Activated CD8-positive, alpha-beta memory T cell treated with anti-CD3 and anti-CD28 coated beads, Interleukin-2, amount 10 ng/mL, durations not matched to agents 7 days and 5 days (primary cell): Measurements from ENCODE around the gene TAS2R41. TPM values are rescaled to one million over a fixed set of nuclear protein-coding genes. Genes with fewer than 3 reads are reported as not detected.

Experiments used
- ATAC-seq: fragments of 150-1000 bp; cut with Tn5 transposase; one replicate; pipeline ENCODE4 v1.10.0; 2021; ENCODE audit warnings: moderate library complexity
- CTCF ChIA-PET: fragments of 350-600 bp; sonication (Branson Sonifier 250); formaldehyde crosslinking; loops from one replicate; lab custom pipeline; 2021; ENCODE audit warnings: antibody characterized with exemption; lab: Charles Lee
- DNase-seq: peaks from one replicate; pipeline ENCODE4 v3.0.0-alpha.2; 2020
- H3K27ac Mint-ChIP-seq: one replicate; pipeline ENCODE4 v1.8.0; 2021; ENCODE audit warnings: mild to moderate bottlenecking, mixed read lengths
- H3K27me3 Mint-ChIP-seq: one replicate; pipeline ENCODE4 v1.8.0; 2021; ENCODE audit warnings: mixed read lengths
- H3K36me3 Mint-ChIP-seq: one replicate; pipeline ENCODE4 v1.8.0; 2021; ENCODE audit warnings: mild to moderate bottlenecking, mixed read lengths
- H3K4me1 Mint-ChIP-seq: one replicate; pipeline ENCODE4 v1.8.0; 2021; ENCODE audit warnings: mixed read lengths
- H3K4me3 Mint-ChIP-seq: one replicate; pipeline ENCODE4 v1.8.0; 2021; ENCODE audit warnings: mild to moderate bottlenecking, moderate library complexity, mixed read lengths
- H3K9me3 Mint-ChIP-seq: one replicate; pipeline ENCODE4 v1.8.0; 2022; ENCODE audit warnings: low read depth, mixed read lengths
- total RNA-seq, 2 experiments: library from RNA; stranded (reverse); gene quantifications; one replicate each; pipeline ENCODE4 v1.2.3, GENCODE V29; 2021

TAS2R41 gene
- total RNA-seq, 2 experiments from 2014 or later = not detected

DNA sequence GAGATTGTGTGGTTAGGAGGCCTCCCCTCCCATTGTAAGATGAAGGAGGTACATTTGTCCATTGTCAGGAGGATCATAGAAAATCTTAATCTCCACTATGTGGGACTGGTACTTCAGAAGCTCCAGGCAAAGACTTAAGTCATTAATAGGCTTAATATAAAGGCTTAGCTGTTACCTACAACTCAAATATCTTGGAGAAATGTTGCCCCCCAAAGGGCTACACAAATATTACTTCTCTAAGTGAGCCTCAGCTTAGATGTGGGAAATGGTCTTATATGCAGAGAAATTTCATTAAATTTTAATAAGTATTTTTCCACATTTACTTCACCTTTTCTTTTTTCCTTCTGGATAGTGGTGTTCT is 27.2 kb downstream of the TAS2R41 start:
- no peaks in the 10 kb centered on the region for H3K4me1 Mint-ChIP-seq
- no peak overlapping the region for H3K27ac Mint-ChIP-seq
- H3K4me3 Mint-ChIP-seq = no peak overlapping the region
- no peaks in the 10 kb centered on the region for H3K27me3 Mint-ChIP-seq
- no peaks in the 10 kb centered on the region for H3K36me3 Mint-ChIP-seq
- DNase-seq (no peak), ATAC-seq (no peak)
- CTCF ChIA-PET = interaction anchor here (1.2 to 1.6 kb wide), 2 partner anchors 10 to 264 kb away, joined by 3 to 4 read pairs; no protein-coding TSS in a partner anchor
- H3K9me3 Mint-ChIP-seq = no peaks in the 10 kb centered on the region

DNA sequence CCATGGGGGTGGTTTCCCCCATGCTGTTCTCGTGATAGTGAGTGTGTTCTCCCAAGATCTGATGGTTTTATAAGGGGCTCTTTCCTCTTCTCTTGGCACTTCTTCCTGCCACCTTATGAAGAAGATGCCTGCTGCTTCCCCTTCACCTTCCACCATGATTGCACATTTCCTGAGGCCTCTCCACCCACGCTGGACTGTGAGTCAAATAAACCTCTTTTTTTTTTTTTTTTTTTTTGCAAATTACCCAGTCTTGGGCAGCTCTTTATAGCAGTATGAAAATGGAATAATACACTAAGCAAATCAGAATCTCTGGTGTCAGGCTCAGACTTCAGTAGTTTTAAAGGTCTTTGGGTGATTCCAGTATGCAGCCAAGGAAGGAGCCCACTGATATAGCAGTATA is 28.2 kb downstream of the TAS2R41 start:
- Mint-ChIP-seq H3K27ac (no peak overlapping the region), H3K9me3 (no peaks in the 10 kb centered on the region), H3K4me3 (no peak overlapping the region), H3K4me1 (no peaks in the 10 kb centered on the region), H3K27me3 (no peaks in the 10 kb centered on the region), H3K36me3 (no peaks in the 10 kb centered on the region)
- CTCF ChIA-PET = interaction anchor here (1.6 kb wide), 1 partner anchor 265 kb away, joined by 3 read pairs; no protein-coding TSS in a partner anchor
- ATAC-seq = no peak
- DNase-seq = no peak

GRCh38 chr7:143507094-143507518 is 29.4 kb downstream of the TAS2R41 start:
- Mint-ChIP-seq H3K4me3 (no peak overlapping the region), H3K9me3 (no peaks in the 10 kb centered on the region), H3K27ac (no peak overlapping the region), H3K36me3 (no peaks in the 10 kb centered on the region), H3K4me1 (no peaks in the 10 kb centered on the region), H3K27me3 (no peaks in the 10 kb centered on the region)
- CTCF ChIA-PET = interaction anchor here (1.0 kb wide), 1 partner anchor 9 kb away, joined by 4 read pairs; no protein-coding TSS in a partner anchor
- ATAC-seq = no peak
- no peak for DNase-seq

DNA sequence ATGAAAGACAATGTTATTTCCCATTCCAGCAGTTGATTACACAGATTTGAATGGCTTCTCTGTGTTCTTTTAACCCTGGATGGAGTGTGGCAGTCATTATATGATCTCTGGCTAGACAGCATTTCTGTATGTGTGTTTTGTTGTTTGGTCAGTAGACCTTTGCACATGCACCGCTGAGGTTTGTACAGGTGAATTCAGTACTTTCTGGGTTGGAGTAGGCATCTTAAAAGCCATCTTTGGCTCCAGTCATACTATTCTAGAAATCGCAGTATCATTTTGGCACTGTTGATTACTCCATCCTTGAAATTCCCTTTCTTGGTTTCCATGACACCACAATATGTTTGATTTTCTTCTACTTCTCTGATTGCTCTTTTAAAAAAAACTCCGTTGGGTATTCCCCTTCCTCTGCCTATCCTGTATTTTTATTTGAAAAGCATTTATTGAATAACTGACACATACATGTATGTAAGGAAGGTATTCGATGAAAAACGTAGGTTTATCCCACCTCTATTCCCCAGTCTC is 29.9 kb downstream of the TAS2R41 start:
- Mint-ChIP-seq H3K9me3 (no peaks in the 10 kb centered on the region), H3K36me3 (no peaks in the 10 kb centered on the region), H3K4me3 (no peak overlapping the region), H3K27me3 (no peaks in the 10 kb centered on the region), H3K27ac (no peak overlapping the region), H3K4me1 (no peaks in the 10 kb centered on the region)
- ATAC-seq (no peak), DNase-seq (no peak)
- CTCF ChIA-PET = interaction anchor here (1.0 kb wide), 1 partner anchor 10 kb away, joined by 4 read pairs; no protein-coding TSS in a partner anchor

DNA sequence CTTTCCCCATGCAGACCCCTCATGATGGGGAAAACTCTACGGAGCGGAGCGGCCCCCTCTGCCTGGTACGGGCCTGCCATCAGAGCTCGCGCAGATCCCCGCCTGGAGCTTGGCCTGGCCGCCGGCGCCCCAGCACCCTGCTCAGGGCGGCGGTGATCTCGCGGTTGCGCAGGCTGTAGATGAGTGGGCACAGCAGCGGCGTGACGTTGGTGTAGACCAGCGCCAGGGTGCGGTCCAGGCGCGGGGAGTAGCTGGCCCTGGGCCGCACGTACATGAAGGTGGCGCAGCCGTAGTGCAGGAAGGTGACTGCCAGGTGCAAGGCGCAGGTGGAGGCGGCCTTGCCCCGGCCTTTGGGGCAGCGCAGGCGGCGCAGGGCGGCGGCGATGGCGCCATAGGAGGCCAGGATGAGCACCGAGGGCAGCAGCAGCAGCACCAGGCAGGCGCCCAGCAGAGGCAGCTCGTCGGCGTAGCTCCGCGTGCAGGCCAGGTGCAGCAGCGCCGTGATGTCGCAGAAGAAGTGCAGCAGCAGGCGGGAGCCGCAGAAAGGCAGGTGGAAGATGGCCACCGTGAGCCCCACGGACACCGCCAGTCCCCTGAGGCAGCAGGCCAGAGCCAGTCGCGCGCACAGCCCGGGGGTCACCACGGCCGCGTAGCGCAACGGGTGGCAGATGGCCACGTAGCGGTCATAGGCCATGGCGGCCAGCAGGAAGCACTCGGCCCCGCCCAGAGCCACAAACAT is 33.4 kb downstream of the TAS2R41 start:
- no peak for DNase-seq
- H3K36me3 Mint-ChIP-seq = no peaks in the 10 kb centered on the region
- H3K4me1 Mint-ChIP-seq = no peaks in the 10 kb centered on the region
- no peaks in the 10 kb centered on the region for H3K27me3 Mint-ChIP-seq
- H3K9me3 Mint-ChIP-seq = no peaks in the 10 kb centered on the region
- H3K4me3 Mint-ChIP-seq = no peak overlapping the region
- ATAC-seq = no peak
- CTCF ChIA-PET = no interaction called here
- H3K27ac Mint-ChIP-seq = no peak overlapping the region

DNA sequence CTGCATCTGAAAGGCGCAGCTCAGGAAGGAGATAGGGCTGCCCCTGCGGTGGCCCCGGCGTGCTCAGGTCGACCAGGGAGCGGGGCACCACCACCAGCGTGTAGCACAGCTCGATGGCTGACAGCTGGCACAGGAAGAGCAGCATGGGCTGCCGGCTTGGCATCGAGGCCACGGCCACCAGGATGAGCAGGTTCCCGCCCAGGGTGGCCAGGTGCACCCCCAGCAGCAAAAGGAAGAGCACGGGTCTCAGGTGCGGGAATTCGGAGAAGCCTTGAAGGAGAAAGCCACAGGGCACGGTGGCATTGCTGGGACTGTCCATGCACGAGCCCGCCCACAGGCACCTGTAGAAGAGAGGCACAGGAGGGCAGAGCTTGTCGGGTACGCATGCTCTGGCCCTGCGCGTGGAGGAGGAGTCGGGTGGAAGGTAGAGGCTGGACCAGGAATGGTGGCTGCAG is 33.9 kb downstream of the TAS2R41 start:
- H3K36me3 Mint-ChIP-seq = no peaks in the 10 kb centered on the region
- H3K27ac Mint-ChIP-seq = no peak overlapping the region
- CTCF ChIA-PET = no interaction called here
- H3K4me3 Mint-ChIP-seq = no peak overlapping the region
- no peak for ATAC-seq
- no peaks in the 10 kb centered on the region for H3K9me3 Mint-ChIP-seq
- DNase-seq = no peak
- no peaks in the 10 kb centered on the region for H3K4me1 Mint-ChIP-seq
- no peaks in the 10 kb centered on the region for H3K27me3 Mint-ChIP-seq

DNA sequence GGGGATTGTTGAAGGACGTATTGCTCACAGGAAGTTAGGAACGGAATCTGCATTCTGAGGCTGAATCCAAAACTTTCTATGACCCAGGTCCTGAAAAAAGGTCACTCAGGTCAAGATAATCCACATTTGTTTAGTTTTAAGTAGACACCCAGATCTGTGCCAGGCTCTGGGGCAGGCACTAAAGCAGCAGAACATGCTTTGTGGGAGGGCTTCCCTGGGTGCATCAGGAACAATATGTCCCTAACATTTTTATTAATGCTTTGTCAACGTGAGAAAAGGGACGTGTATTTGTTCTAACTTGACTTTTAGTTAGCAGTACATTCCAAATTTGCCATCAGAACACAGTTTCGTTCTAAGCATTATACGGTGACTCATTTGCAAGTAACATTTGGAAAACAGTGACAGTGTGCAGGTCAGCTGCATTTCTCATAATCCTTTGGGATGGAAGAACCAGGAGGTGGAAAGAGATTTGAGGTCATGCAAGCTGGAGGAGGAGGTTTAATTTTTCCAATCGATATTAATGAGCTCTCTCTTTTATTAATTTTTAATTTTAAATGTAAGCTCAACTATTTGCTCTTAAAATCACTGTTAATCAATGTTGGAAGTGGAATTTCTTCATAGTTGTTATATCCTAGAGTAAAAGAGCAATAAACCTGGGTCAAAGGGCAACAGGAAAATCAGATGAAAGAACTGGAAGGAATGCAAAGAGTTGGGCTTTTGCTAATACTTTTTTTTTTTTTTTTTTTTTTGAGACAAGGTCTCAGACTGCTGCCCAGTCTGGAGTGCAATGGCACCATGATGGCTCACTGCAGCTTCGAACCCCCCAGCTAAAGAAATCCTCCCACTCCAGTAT is 35.0 kb downstream of the TAS2R41 start:
- no peak for ATAC-seq
- H3K9me3 Mint-ChIP-seq = no peaks in the 10 kb centered on the region
- no peaks in the 10 kb centered on the region for H3K27me3 Mint-ChIP-seq
- no peaks in the 10 kb centered on the region for H3K4me1 Mint-ChIP-seq
- CTCF ChIA-PET = interaction anchor here (0.7 kb wide), 1 partner anchor 426 kb away, joined by 3 read pairs; no protein-coding TSS in a partner anchor
- H3K4me3 Mint-ChIP-seq = no peak overlapping the region
- H3K36me3 Mint-ChIP-seq = no peaks in the 10 kb centered on the region
- no peak for DNase-seq
- no peak overlapping the region for H3K27ac Mint-ChIP-seq

GRCh38 chr7:143514487-143514886 is 36.8 kb downstream of the TAS2R41 start:
- H3K36me3 Mint-ChIP-seq = no peaks in the 10 kb centered on the region
- CTCF ChIA-PET = no interaction called here
- H3K4me1 Mint-ChIP-seq = no peaks in the 10 kb centered on the region
- peaks cover 3% of the 10 kb centered on the region for H3K27me3 Mint-ChIP-seq
- no peak overlapping the region for H3K4me3 Mint-ChIP-seq
- ATAC-seq (no peak), DNase-seq (no peak)
- no peak overlapping the region for H3K27ac Mint-ChIP-seq
- H3K9me3 Mint-ChIP-seq = no peaks in the 10 kb centered on the region

GRCh38 chr7:143514995-143515735 is 37.5 kb downstream of the TAS2R41 start:
- CTCF ChIA-PET = no interaction called here

DNA sequence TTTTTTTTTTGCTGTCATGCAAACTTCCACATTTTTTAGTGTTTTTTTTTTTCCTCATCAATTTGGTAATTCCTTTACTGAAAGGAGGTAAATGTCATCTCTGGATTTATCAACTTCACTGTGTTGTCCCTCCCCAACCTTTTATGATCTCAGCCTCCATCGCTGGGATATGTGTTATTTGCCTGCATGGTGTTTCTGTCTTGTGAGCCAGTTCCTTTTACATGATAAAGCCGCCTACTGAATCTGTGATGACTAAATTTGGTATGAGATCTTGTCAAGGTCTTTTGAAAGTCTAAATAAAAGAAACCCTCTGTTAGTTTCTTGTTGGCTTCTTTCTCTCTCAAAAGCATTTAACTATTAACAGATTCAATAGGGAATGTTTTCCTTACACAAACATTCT is 39.3 kb downstream of the TAS2R41 start:
- CTCF ChIA-PET = no interaction called here
- no peak overlapping the region for H3K27ac Mint-ChIP-seq
- no peak overlapping the region for H3K4me3 Mint-ChIP-seq
- H3K27me3 Mint-ChIP-seq = peaks cover 7% of the 10 kb centered on the region
- DNase-seq (no peak), ATAC-seq (no peak)
- no peaks in the 10 kb centered on the region for H3K36me3 Mint-ChIP-seq
- H3K9me3 Mint-ChIP-seq = no peaks in the 10 kb centered on the region
- H3K4me1 Mint-ChIP-seq = no peaks in the 10 kb centered on the region

More at GRCh38 chr7:143514995-143515735, 37.5 kb downstream of the TAS2R41 start:
- no peaks in the 10 kb centered on the region for H3K4me1 Mint-ChIP-seq
- DNase-seq = no peak
- no peak overlapping the region for H3K27ac Mint-ChIP-seq
- H3K36me3 Mint-ChIP-seq = no peaks in the 10 kb centered on the region
- H3K9me3 Mint-ChIP-seq = no peaks in the 10 kb centered on the region
- no peak for ATAC-seq
- peaks cover 3% of the 10 kb centered on the region for H3K27me3 Mint-ChIP-seq
- no peak overlapping the region for H3K4me3 Mint-ChIP-seq

GRCh38 chr7:143518521-143518920 is 40.8 kb downstream of the TAS2R41 start:
- Mint-ChIP-seq H3K4me3 (no peak overlapping the region), H3K36me3 (no peaks in the 10 kb centered on the region), H3K4me1 (no peaks in the 10 kb centered on the region), H3K9me3 (no peaks in the 10 kb centered on the region), H3K27me3 (peaks cover 7% of the 10 kb centered on the region), H3K27ac (no peak overlapping the region)
- DNase-seq (no peak), ATAC-seq (no peak)
- CTCF ChIA-PET = no interaction called here

- Mint-ChIP-seq H3K36me3 (no peaks in the 10 kb centered on the region), H3K9me3 (no peaks in the 10 kb centered on the region), H3K4me1 (no peaks in the 10 kb centered on the region), H3K4me3 (no peak overlapping the region), H3K27ac (no peak overlapping the region), H3K27me3 (peaks cover 7% of the 10 kb centered on the region)
- CTCF ChIA-PET = no interaction called here
- DNase-seq (no peak), ATAC-seq (no peak)
Observed at GRCh38 chr7:143518941-143519340, 41.3 kb downstream of the TAS2R41 start.
